Spinal cord (tissue), 10 donors: ENCODE measurements around the gene RGS16. TPM values are rescaled to one million over a fixed set of nuclear protein-coding genes. Genes with fewer than 3 reads are reported as not detected.
"Not testable (repeated sequence)": the region's sequence is repeated elsewhere in the genome, so short reads cannot be mapped to it uniquely, and the experiment has no call there.

Source experiments
- DNase-seq, 6 donors: peaks; one replicate each; pipeline versions ENCODE4 v3.0.0 to v3.0.0-alpha.2; 2013 to 2015; ENCODE audit warnings: low spot score in 6 of 6, low read depth in 4 of 6
- H3K27ac ChIP-seq: one replicate; pipeline ENCODE4 v1.5.1; 2013; ENCODE audit warnings: low read depth, low read length, control low read depth
- H3K27me3 ChIP-seq: one replicate; pipeline ENCODE4 v1.6.1; 2013; ENCODE audit warnings: low read length; ENCODE audit not compliant: control insufficient read depth, insufficient read depth
- H3K36me3 ChIP-seq: one replicate; pipeline ENCODE4 v1.6.1; 2013; ENCODE audit warnings: low read length; ENCODE audit not compliant: control insufficient read depth, insufficient read depth
- H3K4me1 ChIP-seq: one replicate; pipeline ENCODE4 v1.6.1; 2013; ENCODE audit warnings: low read length; ENCODE audit not compliant: control insufficient read depth, insufficient read depth
- H3K4me3 ChIP-seq: one replicate; pipeline ENCODE4 v1.5.1; 2013; ENCODE audit warnings: low read depth, low read length, control low read depth
- H3K9me3 ChIP-seq: one replicate; pipeline ENCODE4 v1.6.1; 2013; ENCODE audit warnings: low read length; ENCODE audit not compliant: control insufficient read depth, insufficient read depth
- WGBS: methylation state at CpG from one replicate; pipeline ENCODE4 v1.1.5; 2013; ENCODE audit warnings: missing lambda C conversion rate; ENCODE audit not compliant: insufficient coverage; 5-methylcytosine and 5-hydroxymethylcytosine counted together
- polyA plus RNA-seq, 2 donors: library from polyadenylated mRNA; unstranded; fragments of 120-200 nt; gene quantifications; one replicate each; pipeline ENCODE4 v1.2.1, GENCODE V29; 2013; ENCODE audit not compliant: insufficient read length in 2 of 2
- total RNA-seq, 2 donors: library from RNA; depleted of rRNA in 1 of 2; stranded (reverse); fragments of 120-200 nt in 1 of 2; fragments of >200 nt in 1 of 2; gene quantifications; one replicate each; pipeline versions ENCODE4 v1.2.3 to v1.2.4, GENCODE V29; 2013 to 2014
- donor health status: healthy.

RGS16 gene
- total and polyA plus RNA-seq, 4 donors: 7.4 to 18.5 (median 14.0) TPM

- Histone ChIP-seq H3K36me3 (no peaks in the 10 kb centered on the region), H3K27me3 (no peaks in the 10 kb centered on the region), H3K9me3 (no peaks in the 10 kb centered on the region), H3K27ac (no peak overlapping the region), H3K4me1 (peaks cover 2% of the 10 kb centered on the region), H3K4me3 (no peak overlapping the region)
- 97% methylated on average over 5 of the region's 8 CpGs for WGBS
- no peak for DNase-seq
These were observed 38.3 kb upstream of the RGS16 start for GRCh38 chr1:182642461-182642860.

GRCh38 chr1:182641561-182641960 is 37.4 kb upstream of the RGS16 start:
- H3K27me3 ChIP-seq: no peaks in the 10 kb centered on the region
- no peak for DNase-seq
- H3K36me3 ChIP-seq: no peaks in the 10 kb centered on the region
- 66% methylated on average over 4 of the region's 5 CpGs for WGBS
- H3K27ac ChIP-seq: no peak overlapping the region
- H3K9me3 ChIP-seq: no peaks in the 10 kb centered on the region
- H3K4me1 ChIP-seq: peaks cover 2% of the 10 kb centered on the region
- H3K4me3 ChIP-seq: no peak overlapping the region

DNA sequence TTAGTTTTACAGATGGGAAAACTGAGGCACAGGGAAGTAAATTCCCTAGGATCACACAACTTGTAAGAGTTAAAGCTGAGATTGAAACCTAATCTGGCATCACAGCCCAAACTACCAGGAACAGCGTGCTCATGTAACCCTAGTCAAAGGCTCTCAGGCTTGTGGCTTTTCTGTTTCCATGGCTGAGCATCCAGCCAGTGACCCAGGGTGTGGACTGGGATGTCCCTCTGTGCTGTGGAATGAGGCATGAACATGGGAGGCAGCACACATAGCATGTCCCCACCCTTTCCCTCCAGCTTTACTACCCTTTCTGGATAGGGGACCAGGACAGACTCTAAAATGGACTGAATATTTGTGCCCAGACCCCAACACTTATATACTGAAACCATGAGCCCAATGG is 35.1 kb upstream of the RGS16 start:
- WGBS: no CpG with 5 or more reads among the region's 1 CpG
- no peak overlapping the region for H3K27ac ChIP-seq
- no peaks in the 10 kb centered on the region for H3K9me3 ChIP-seq
- no peaks in the 10 kb centered on the region for H3K36me3 ChIP-seq
- no peaks in the 10 kb centered on the region for H3K27me3 ChIP-seq
- no peak overlapping the region for H3K4me3 ChIP-seq
- H3K4me1 ChIP-seq: peaks cover 12% of the 10 kb centered on the region
- no peak for DNase-seq

DNA sequence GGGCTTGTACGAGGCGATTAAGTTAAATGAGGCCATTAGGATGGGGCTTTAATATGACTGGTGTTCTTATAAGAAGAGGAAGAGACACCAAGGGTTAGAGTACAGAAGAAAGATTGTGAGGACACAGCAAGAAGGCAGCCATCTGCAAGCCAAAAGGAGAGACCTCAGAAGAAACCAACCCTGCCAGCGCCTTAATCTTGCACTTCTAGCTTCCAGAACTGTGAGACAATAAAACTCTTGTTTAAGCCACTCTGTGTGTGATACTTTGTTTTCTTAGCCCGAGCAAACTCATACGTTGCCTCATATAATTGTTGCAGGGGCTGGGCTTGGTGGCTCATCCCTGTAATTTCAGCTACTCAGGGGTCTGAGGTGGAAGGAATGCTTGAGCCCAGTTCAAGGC is 33.6 kb upstream of the RGS16 start:
- no peak overlapping the region for H3K4me3 ChIP-seq
- DNase-seq: no peak
- peaks cover 15% of the 10 kb centered on the region for H3K4me1 ChIP-seq
- H3K27ac ChIP-seq: no peak overlapping the region
- 57% methylated on average over 3 of the region's 5 CpGs for WGBS
- H3K27me3 ChIP-seq: no peaks in the 10 kb centered on the region
- H3K36me3 ChIP-seq: no peaks in the 10 kb centered on the region
- H3K9me3 ChIP-seq: no peaks in the 10 kb centered on the region

DNA sequence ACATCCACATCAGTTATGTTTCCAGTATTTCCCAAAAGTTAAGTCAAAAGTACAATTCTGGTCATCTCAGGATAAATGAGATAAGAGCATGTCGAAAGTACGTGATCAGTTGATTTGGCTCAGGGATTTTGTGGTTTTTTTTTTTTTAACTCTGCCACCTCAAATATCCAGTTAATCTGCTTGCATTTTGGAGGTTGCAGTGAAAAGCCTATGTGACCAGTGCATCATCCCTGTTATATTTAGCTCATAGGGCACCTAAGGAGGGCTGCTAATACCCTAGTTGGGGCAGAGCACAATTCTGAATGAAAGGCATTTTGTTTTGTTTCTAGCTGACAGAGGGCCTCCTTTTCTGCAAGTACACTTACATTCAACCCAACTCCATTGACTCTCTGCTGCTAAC is 31.7 kb upstream of the RGS16 start:
- Histone ChIP-seq H3K27me3 (no peaks in the 10 kb centered on the region), H3K4me1 (peaks cover 13% of the 10 kb centered on the region), H3K36me3 (no peaks in the 10 kb centered on the region), H3K27ac (no peak overlapping the region), H3K9me3 (no peaks in the 10 kb centered on the region), H3K4me3 (no peak overlapping the region)
- WGBS: no CpG with 5 or more reads among the region's 2 CpGs
- DNase-seq: no peak

DNA sequence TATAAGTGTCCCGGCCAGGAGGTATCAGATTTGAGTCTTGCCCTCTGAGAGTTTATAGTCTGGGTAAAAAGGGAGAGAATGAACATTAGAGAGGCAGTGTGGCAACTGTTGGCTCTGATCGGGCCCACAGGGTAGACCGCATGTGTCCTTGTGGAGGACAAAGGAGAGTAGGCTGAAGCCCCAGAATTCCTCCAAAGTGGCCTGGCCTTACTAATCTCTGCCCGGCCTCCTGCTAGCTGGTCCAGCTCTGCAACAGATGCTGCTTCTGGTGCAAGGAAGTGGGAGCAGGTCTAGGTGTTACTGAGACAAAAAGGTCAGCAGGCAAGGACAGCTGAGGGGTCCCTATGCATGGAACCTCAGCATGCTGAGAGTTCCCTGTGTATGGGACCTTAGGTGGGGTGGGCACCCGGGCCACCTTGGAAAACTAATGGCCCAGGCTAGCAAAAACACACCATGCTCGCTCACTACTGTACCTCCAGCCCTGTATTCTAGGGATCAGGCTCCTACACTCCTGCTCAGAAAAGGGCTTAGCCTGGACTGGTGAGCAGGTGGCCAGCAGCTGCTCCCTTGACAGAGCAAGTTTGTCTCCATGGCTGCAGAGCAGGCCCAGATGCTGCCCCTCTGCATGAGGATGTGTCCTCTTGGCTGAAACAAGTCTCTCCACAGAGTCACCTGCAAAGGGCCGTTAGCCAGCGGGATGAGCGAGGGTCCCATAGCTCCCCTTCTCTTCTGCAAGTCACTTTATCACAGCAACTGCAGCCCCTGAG is 30.3 kb upstream of the RGS16 start:
- H3K4me1 ChIP-seq: peaks cover 18% of the 10 kb centered on the region
- H3K4me3 ChIP-seq: no peak overlapping the region
- peak in 1 of 6 donors; percentile 56 for DNase-seq
- 85% methylated on average over 8 of the region's 9 CpGs for WGBS
- no peaks in the 10 kb centered on the region for H3K27me3 ChIP-seq
- H3K9me3 ChIP-seq: no peaks in the 10 kb centered on the region
- no peaks in the 10 kb centered on the region for H3K36me3 ChIP-seq
- no peak overlapping the region for H3K27ac ChIP-seq

GRCh38 chr1:182633657-182634281 is 29.6 kb upstream of the RGS16 start:
- Histone ChIP-seq H3K9me3 (no peaks in the 10 kb centered on the region), H3K4me3 (no peak overlapping the region), H3K36me3 (no peaks in the 10 kb centered on the region), H3K27me3 (no peaks in the 10 kb centered on the region), H3K27ac (no peak overlapping the region), H3K4me1 (peaks cover 21% of the 10 kb centered on the region)
- WGBS: 66% methylated on average over 10 of the region's 11 CpGs
- peak in 1 of 6 donors; percentile 62 for DNase-seq

DNA sequence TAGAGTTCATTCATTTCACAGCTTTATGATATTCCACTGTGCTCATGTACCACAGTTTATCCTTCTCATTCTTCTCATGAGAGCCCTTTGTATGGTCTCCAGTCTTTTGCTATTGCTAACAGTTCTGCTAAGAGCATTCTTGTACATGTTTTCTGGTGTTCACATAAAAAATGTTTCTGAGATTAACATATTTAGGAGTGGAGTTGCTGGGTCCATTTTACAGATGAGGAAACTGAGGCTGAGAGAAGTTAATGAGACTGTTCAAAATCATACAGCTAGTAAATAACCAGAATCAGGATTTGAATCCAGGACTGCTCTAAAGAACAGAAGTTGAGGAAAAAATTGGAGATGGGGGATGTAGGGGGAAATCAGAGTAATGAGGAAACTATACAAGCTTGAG is 28.8 kb upstream of the RGS16 start:
- no peak overlapping the region for H3K27ac ChIP-seq
- H3K4me1 ChIP-seq: peaks cover 21% of the 10 kb centered on the region
- H3K27me3 ChIP-seq: no peaks in the 10 kb centered on the region
- H3K4me3 ChIP-seq: no peak overlapping the region
- DNase-seq: no peak
- H3K9me3 ChIP-seq: no peaks in the 10 kb centered on the region
- H3K36me3 ChIP-seq: no peaks in the 10 kb centered on the region

DNA sequence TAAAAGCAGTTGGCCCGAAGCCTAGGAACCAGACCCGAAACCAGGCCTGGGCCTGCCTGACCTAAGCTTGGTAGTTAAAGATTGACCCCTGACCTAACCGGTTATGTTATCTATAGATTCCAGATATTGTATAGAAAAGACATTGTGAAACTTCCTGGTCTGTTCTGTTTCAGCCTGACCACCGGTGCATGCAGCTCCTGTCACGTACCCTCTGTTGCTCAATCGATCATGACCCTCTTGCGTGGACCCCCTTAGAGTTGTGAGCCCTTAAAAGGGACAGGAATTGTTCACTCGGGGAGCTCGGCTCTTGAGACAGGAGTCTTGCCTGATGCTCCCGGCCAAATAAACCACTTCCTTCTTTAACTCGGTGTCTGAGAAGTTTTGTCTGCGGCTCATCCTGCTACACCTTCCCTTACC is 28.3 kb upstream of the RGS16 start:
- not testable (repeated sequence) for H3K27ac ChIP-seq, H3K4me3 ChIP-seq, DNase-seq, H3K27me3 ChIP-seq, H3K9me3 ChIP-seq, H3K36me3 ChIP-seq
- 63% methylated on average over 6 of the region's 12 CpGs for WGBS
- H3K4me1 ChIP-seq: peaks cover 21% of the 10 kb centered on the region

GRCh38 chr1:182631954-182632353 is 27.8 kb upstream of the RGS16 start:
- WGBS: no CpG with 5 or more reads among the region's 1 CpG
- H3K27me3 ChIP-seq: no peaks in the 10 kb centered on the region
- no peak overlapping the region for H3K4me3 ChIP-seq
- H3K36me3 ChIP-seq: no peaks in the 10 kb centered on the region
- DNase-seq: no peak
- H3K4me1 ChIP-seq: peaks cover 21% of the 10 kb centered on the region
- no peaks in the 10 kb centered on the region for H3K9me3 ChIP-seq
- no peak overlapping the region for H3K27ac ChIP-seq
